Prostate gland (tissue), 2 donors: ENCODE data around the gene ARHGAP9. TPM values are rescaled to one million over a fixed set of nuclear protein-coding genes. Genes with fewer than 3 reads are reported as not detected.

Source experiments
- DNase-seq: peaks from one replicate; pipeline ENCODE4 v3.0.0-alpha.2; 2019; ENCODE audit warnings: low spot score
- H3K27ac ChIP-seq, 2 donors: fragments of 200-600 bp; sonication (generic); 2 replicates each; pipeline ENCODE4 v1.5.1; 2017 to 2019
- H3K27me3 ChIP-seq: fragments of 200-600 bp; sonication (generic); replicated peaks from 2 replicates; pipeline ENCODE4 v1.5.1; 2019; ENCODE audit not compliant: insufficient read depth
- H3K36me3 ChIP-seq, 2 donors: fragments of 200-600 bp; sonication (generic); 1 replicate in 1 of 2; 2 replicates in 1 of 2; pipeline versions ENCODE4 v1.5.1 to v1.8.1; 2017 to 2019
- H3K4me1 ChIP-seq: fragments of 200-600 bp; sonication (generic); replicated peaks from 2 replicates; pipeline ENCODE4 v1.5.1; 2019
- H3K4me3 ChIP-seq, 2 donors: fragments of 200-600 bp; sonication (generic); 2 replicates each; pipeline ENCODE4 v1.5.1; 2017 to 2019
- H3K9me3 ChIP-seq: fragments of 200-600 bp; sonication (generic); 2 replicates; pipeline ENCODE4 v1.5.1; 2017
- POLR2A ChIP-seq: fragments of 450-650 bp; IDR thresholded peaks from one replicate; pipeline ENCODE4 v1.6.1; 2016; ENCODE audit warnings: antibody characterized with exemption, mild to moderate bottlenecking
- POLR2AphosphoS5 ChIP-seq: sonication (generic); formaldehyde crosslinking; IDR thresholded peaks from one replicate; pipeline ENCODE4 v1.6.1; 2017; ENCODE audit warnings: antibody characterized with exemption
- WGBS: methylation state at CpG from one replicate; pipeline ENCODE4 v1.1.5; 2018; 5-methylcytosine and 5-hydroxymethylcytosine counted together
- intact Hi-C: fragments of 100-400 bp; cut with DNase I; formaldehyde crosslinking; loops from one replicate; pipeline ENCODE4 v1.14.2; 2022
- total RNA-seq, 2 donors: library from RNA; depleted of rRNA; stranded (reverse); fragments of >200 nt; gene quantifications; one replicate each; pipeline ENCODE4 v1.1.0, GENCODE V29; 2016
- TF ChIP-seq, protein P1 (sequence below), 4 experiments: fragments of 200-600 bp in 2 of 4; fragments of 450-650 bp in 2 of 4; sonication (generic) in 2 of 4; IDR thresholded peaks; 1 replicate in 3 of 4; 2 replicates in 1 of 4; pipeline ENCODE4 v1.5.1; 2016 to 2019; ENCODE audit warnings: antibody characterized with exemption in 4 of 4, mild to moderate bottlenecking in 2 of 4, moderate library complexity in 2 of 4

Gene ARHGAP9
- total RNA-seq, 2 donors from 2014 or later = 3.5 to 13.6 TPM

DNA sequence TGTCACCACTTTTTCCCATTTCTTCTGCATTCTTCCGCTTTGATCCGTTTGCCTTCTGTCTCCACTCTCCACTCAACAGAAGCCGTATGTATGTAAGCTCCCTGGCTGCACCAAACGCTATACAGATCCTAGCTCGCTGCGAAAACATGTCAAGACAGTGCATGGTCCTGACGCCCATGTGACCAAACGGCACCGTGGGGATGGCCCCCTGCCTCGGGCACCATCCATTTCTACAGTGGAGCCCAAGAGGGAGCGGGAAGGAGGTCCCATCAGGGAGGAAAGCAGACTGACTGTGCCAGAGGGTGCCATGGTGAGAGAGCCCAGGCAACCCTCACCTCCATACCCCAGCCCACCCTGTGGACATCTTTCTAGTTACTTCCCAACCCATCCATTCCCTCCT lies 11.8 kb downstream of the ARHGAP9 start:
- no peak overlapping the region for H3K27ac ChIP-seq
- TF ChIP-seq POLR2AphosphoS5 (no peak), POLR2A (no peak)
- TF ChIP-seq, protein P1, sequence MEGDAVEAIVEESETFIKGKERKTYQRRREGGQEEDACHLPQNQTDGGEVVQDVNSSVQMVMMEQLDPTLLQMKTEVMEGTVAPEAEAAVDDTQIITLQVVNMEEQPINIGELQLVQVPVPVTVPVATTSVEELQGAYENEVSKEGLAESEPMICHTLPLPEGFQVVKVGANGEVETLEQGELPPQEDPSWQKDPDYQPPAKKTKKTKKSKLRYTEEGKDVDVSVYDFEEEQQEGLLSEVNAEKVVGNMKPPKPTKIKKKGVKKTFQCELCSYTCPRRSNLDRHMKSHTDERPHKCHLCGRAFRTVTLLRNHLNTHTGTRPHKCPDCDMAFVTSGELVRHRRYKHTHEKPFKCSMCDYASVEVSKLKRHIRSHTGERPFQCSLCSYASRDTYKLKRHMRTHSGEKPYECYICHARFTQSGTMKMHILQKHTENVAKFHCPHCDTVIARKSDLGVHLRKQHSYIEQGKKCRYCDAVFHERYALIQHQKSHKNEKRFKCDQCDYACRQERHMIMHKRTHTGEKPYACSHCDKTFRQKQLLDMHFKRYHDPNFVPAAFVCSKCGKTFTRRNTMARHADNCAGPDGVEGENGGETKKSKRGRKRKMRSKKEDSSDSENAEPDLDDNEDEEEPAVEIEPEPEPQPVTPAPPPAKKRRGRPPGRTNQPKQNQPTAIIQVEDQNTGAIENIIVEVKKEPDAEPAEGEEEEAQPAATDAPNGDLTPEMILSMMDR (IDR thresholded peaks at IDR 0.05) = no peak
- H3K4me1 ChIP-seq = no peaks in the 10 kb centered on the region
- no peaks in the 10 kb centered on the region for H3K36me3 ChIP-seq
- H3K27me3 ChIP-seq = peaks cover 4% of the 10 kb centered on the region
- intact Hi-C loops = loop anchor here (10.0 kb wide), 1 partner anchor 157 kb away; no protein-coding TSS in a partner anchor
- 71% methylated on average over 11 of the region's 11 CpGs for WGBS
- H3K9me3 ChIP-seq = no peaks in the 10 kb centered on the region
- no peak overlapping the region for H3K4me3 ChIP-seq
- DNase-seq = no peak

GRCh38 chr12:57467212-57467874 lies 12.3 kb downstream of the ARHGAP9 start:
- DNase-seq = no peak
- no peak overlapping the region for H3K27ac ChIP-seq
- intact Hi-C loops = loop anchor here (10.0 kb wide), 1 partner anchor 157 kb away; no protein-coding TSS in a partner anchor
- TF ChIP-seq POLR2A (no peak), POLR2AphosphoS5 (no peak)
- TF ChIP-seq, protein P1 (IDR thresholded peaks at IDR 0.05) = no peak
- H3K27me3 ChIP-seq = no peaks in the 10 kb centered on the region
- whole genome bisulfite sequencing = 92% methylated on average over 12 of the region's 12 CpGs
- H3K4me1 ChIP-seq = no peaks in the 10 kb centered on the region
- H3K9me3 ChIP-seq = no peaks in the 10 kb centered on the region
- H3K36me3 ChIP-seq = no peaks in the 10 kb centered on the region
- no peak overlapping the region for H3K4me3 ChIP-seq

GRCh38 chr12:57465747-57466505 lies 13.7 kb downstream of the ARHGAP9 start:
- WGBS = 82% methylated on average over 14 of the region's 14 CpGs
- H3K4me3 ChIP-seq = no peak overlapping the region
- intact Hi-C loops = loop anchor here (10.0 kb wide), 1 partner anchor 159 kb away; no protein-coding TSS in a partner anchor
- H3K27ac ChIP-seq = no peak overlapping the region
- H3K9me3 ChIP-seq = no peaks in the 10 kb centered on the region
- DNase-seq = no peak
- no peaks in the 10 kb centered on the region for H3K27me3 ChIP-seq
- H3K36me3 ChIP-seq = no peaks in the 10 kb centered on the region
- TF ChIP-seq, protein P1 (IDR thresholded peaks at IDR 0.05) = no peak
- TF ChIP-seq POLR2AphosphoS5 (no peak), POLR2A (no peak)
- H3K4me1 ChIP-seq = peaks cover under 1% of the 10 kb centered on the region

GRCh38 chr12:57465030-57465746 lies 14.5 kb downstream of the ARHGAP9 start:
- WGBS = 88% methylated on average over 6 of the region's 6 CpGs
- Histone ChIP-seq H3K36me3 (no peaks in the 10 kb centered on the region), H3K9me3 (no peaks in the 10 kb centered on the region), H3K27me3 (no peaks in the 10 kb centered on the region), H3K4me1 (peaks cover 3% of the 10 kb centered on the region), H3K27ac (no peak overlapping the region), H3K4me3 (no peak overlapping the region)
- no peak for DNase-seq
- intact Hi-C loops = loop anchor here (10.0 kb wide), 1 partner anchor 160 kb away; no protein-coding TSS in a partner anchor
- TF ChIP-seq POLR2A = no peak
- TF ChIP-seq POLR2AphosphoS5 = no peak
- TF ChIP-seq, protein P1 (IDR thresholded peaks at IDR 0.05) = no peak
